HEK293 (cell line): ENCODE data around the gene NR3C2.

Experiments used
- CTCF ChIP-seq: fragments of 450-650 bp; formaldehyde crosslinking; IDR thresholded peaks from 2 replicates; pipeline ENCODE4 v1.5.1; 2016; ENCODE audit warnings: missing biosample characterization, missing genetic modification characterization
- KLF9 ChIP-seq: fragments of 450-650 bp; formaldehyde crosslinking; IDR thresholded peaks from 2 replicates; pipeline ENCODE4 v1.5.1; 2016; ENCODE audit warnings: missing biosample characterization, missing genetic modification characterization, low read depth
- PBX3 ChIP-seq: sonication (generic); formaldehyde crosslinking; IDR thresholded peaks from 2 replicates; pipeline ENCODE4 v1.8.1; 2022; ENCODE audit warnings: mild to moderate bottlenecking, moderate library complexity, missing genetic modification reagents
- ZNF121 ChIP-seq: fragments of 450-650 bp; formaldehyde crosslinking; IDR thresholded peaks from 2 replicates; pipeline ENCODE4 v1.5.1; 2016; ENCODE audit warnings: missing biosample characterization, missing genetic modification characterization
- ZNF184 ChIP-seq: fragments of 450-650 bp; IDR thresholded peaks from 2 replicates; pipeline ENCODE4 v1.5.1; 2018; ENCODE audit warnings: missing biosample characterization, mild to moderate bottlenecking, missing genetic modification characterization
- ZNF274 ChIP-seq, 2 experiments: fragments of 200-500 bp in 1 of 2; fragments of 450-650 bp in 1 of 2; sonication (Bioruptor generic) in 1 of 2; formaldehyde crosslinking in 1 of 2; IDR thresholded peaks; 2 replicates each; pipeline versions ENCODE4 v1.5.1 to v1.6.1; 2014 to 2016; ENCODE audit warnings: borderline replicate concordance in 1 of 2, inconsistent platforms in 1 of 2, low read length in 1 of 2, missing biosample characterization in 1 of 2, missing genetic modification characterization in 1 of 2
- ZNF433 ChIP-seq: fragments of 450-650 bp; formaldehyde crosslinking; IDR thresholded peaks from 2 replicates; pipeline ENCODE4 v1.5.1; 2016; ENCODE audit warnings: missing biosample characterization, missing genetic modification characterization, low read depth
- ZNF621 ChIP-seq: fragments of 450-650 bp; formaldehyde crosslinking; IDR thresholded peaks from 2 replicates; pipeline ENCODE4 v1.5.1; 2017; ENCODE audit warnings: missing biosample characterization, missing genetic modification characterization
- ZSCAN16 ChIP-seq: fragments of 450-650 bp; formaldehyde crosslinking; IDR thresholded peaks from 2 replicates; pipeline ENCODE4 v1.5.1; 2016; ENCODE audit warnings: missing biosample characterization, missing genetic modification characterization

- TF ChIP-seq CTCF: no peak
- no peak for TF ChIP-seq ZNF274 (IDR thresholded peaks at IDR 0.05; ENCODE audit: low read length)
- no peak for TF ChIP-seq ZNF274 (tag by site-specific recombination; IDR thresholded peaks at IDR 0.05; ENCODE audit: borderline replicate concordance)
- no peak for TF ChIP-seq ZSCAN16 (tag by site-specific recombination)
- no peak for TF ChIP-seq ZNF121 (tag by site-specific recombination)
- no peak for TF ChIP-seq ZNF621 (tag by site-specific recombination)
- no peak for TF ChIP-seq ZNF433 (tag by site-specific recombination)
- no peak for TF ChIP-seq PBX3
- no peak for TF ChIP-seq KLF9 (tag by site-specific recombination)
- TF ChIP-seq ZNF184: no peak
Measured at GRCh38 chr4:148057516-148057915, 384.7 kb downstream of the NR3C2 start.
